Panc1 (cell line): ENCODE results near the gene LRIG3. TPM values are rescaled to one million over a fixed set of nuclear protein-coding genes. Genes with fewer than 3 reads are reported as not detected.
"Not testable (repeated sequence)": the region's sequence is repeated elsewhere in the genome, so short reads cannot be mapped to it uniquely, and the experiment has no call there.

Experiments
- ATAC-seq: fragments of 200-7000 bp; cut with Tn5 transposase; 2 replicates; pipeline ENCODE4 v1.9.1; 2020; ENCODE audit warnings: mild to moderate bottlenecking, moderate library complexity
- BruUV-seq: library from RNA; stranded (reverse); fragments of 400-500 nt; replicated peaks from 2 replicates; lab custom pipeline; 2021; lab: Mats Ljungman, UMichigan
- CTCF ChIA-PET: fragments of 300-600 bp; sonication (Branson Sonifier 250); formaldehyde crosslinking; loops from one replicate; lab custom pipeline; 2022; ENCODE audit warnings: antibody characterized with exemption; lab: Charles Lee
- POLR2A ChIA-PET: fragments of 300-600 bp; sonication (Branson Sonifier 250); formaldehyde crosslinking; loops from one replicate; lab custom pipeline; 2022; ENCODE audit warnings: antibody characterized with exemption; lab: Charles Lee
- DNase-seq: peaks from one replicate; pipeline ENCODE4 v3.0.0-alpha.2; 2010; ENCODE audit warnings: low read depth, low spot score
- H3K27ac ChIP-seq: 2 replicates; pipeline ENCODE4 v1.5.1; 2011; ENCODE audit warnings: mild to moderate bottlenecking, low read length, inconsistent platforms
- H3K27me3 ChIP-seq: fragments of 200-500 bp; sonication (Bioruptor generic); 2 replicates; pipeline ENCODE4 v1.6.0; 2014; ENCODE audit warnings: low read length, inconsistent platforms; ENCODE audit not compliant: control insufficient read depth, insufficient read depth
- H3K36me3 ChIP-seq: fragments of 200-500 bp; sonication (Bioruptor generic); 2 replicates; pipeline ENCODE4 v1.5.1; 2014; ENCODE audit warnings: inconsistent platforms, mild to moderate bottlenecking, low read length, moderate library complexity; ENCODE audit not compliant: control insufficient read depth, insufficient read depth
- H3K4me1 ChIP-seq: 2 replicates; pipeline ENCODE4 v1.5.1; 2011; ENCODE audit warnings: inconsistent platforms, mild to moderate bottlenecking, low read length, moderate library complexity; ENCODE audit not compliant: control insufficient read depth, insufficient read depth
- H3K4me3 ChIP-seq, 2 experiments: 2 replicates each; pipeline ENCODE4 v1.5.1; 2011 to 2012; ENCODE audit warnings: low read depth in 2 of 2, low read length in 2 of 2, mild to moderate bottlenecking in 2 of 2, inconsistent platforms in 1 of 2, moderate library complexity in 1 of 2
- H3K9me3 ChIP-seq: fragments of 200-500 bp; sonication (Bioruptor generic); 2 replicates; pipeline ENCODE4 v1.5.1; 2014; ENCODE audit warnings: low read depth, mild to moderate bottlenecking, inconsistent platforms, low read length, moderate library complexity; ENCODE audit not compliant: control insufficient read depth, insufficient read depth
- POLR2AphosphoS5 ChIP-seq: IDR thresholded peaks from 2 replicates; pipeline ENCODE4 v1.6.1; 2012; ENCODE audit warnings: mild to moderate bottlenecking, low read depth, low read length, moderate library complexity
- REST ChIP-seq, 2 experiments: IDR thresholded peaks; 2 replicates each; pipeline ENCODE4 v1.6.1; 2011 to 2012; ENCODE audit warnings: low read depth in 2 of 2, control low read depth in 1 of 2, low read length in 1 of 2, mild to moderate bottlenecking in 1 of 2, moderate library complexity in 1 of 2; ENCODE audit not compliant: insufficient read depth in 1 of 2
- SIN3A ChIP-seq: IDR thresholded peaks from 2 replicates; pipeline ENCODE4 v1.6.1; 2012; ENCODE audit warnings: low read depth, mild to moderate bottlenecking, low read length, moderate library complexity, borderline replicate concordance; ENCODE audit not compliant: insufficient read depth
- TCF7L2 ChIP-seq: IDR thresholded peaks from 2 replicates; pipeline ENCODE4 v1.6.1; 2011; ENCODE audit warnings: mild to moderate bottlenecking, low read depth, low read length, inconsistent platforms
- in situ Hi-C: cut with HindIII; loops from 2 replicates; pipeline ENCODE4 v1.10.0; 2016; ENCODE audit warnings: low sequenced_read_pairs, low pct_unique_long_range_greater_than_20kb
- intact Hi-C: fragments of 100-400 bp; cut with micrococcal nuclease; formaldehyde crosslinking; loops from one replicate; pipeline ENCODE4 v1.10.0; 2022; ENCODE audit not compliant: unreplicated experiment
- total RNA-seq: library from RNA; stranded (reverse); gene quantifications from one replicate; pipeline ENCODE4 v1.2.1, GENCODE V29; 2021; ENCODE audit not compliant: unreplicated experiment
- TF ChIP-seq, protein P1 (sequence below): fragments of 450-650 bp; IDR thresholded peaks from 2 replicates; pipeline ENCODE4 v1.5.1; 2017; ENCODE audit warnings: mild to moderate bottlenecking

LRIG3 gene
- total RNA-seq, 1 experiment from 2014 or later = 12.1 TPM

GRCh38 chr12:58905422-58905821, 14.9 kb downstream of the LRIG3 start:
- CTCF ChIA-PET = no interaction called here
- no peaks in the 10 kb centered on the region; the same call in 1 of the 2 replicates for H3K36me3 ChIP-seq
- in situ Hi-C loops (no loop called here), intact Hi-C loops (no loop called here)
- ATAC-seq = no peak
- H3K27me3 ChIP-seq = no peaks in the 10 kb centered on the region
- H3K9me3 ChIP-seq = no peaks in the 10 kb centered on the region
- H3K4me3 ChIP-seq = no peak overlapping the region
- no peak for DNase-seq
- no peaks in the 10 kb centered on the region for H3K4me1 ChIP-seq
- TF ChIP-seq TCF7L2 = no peak
- no peak for TF ChIP-seq POLR2AphosphoS5
- TF ChIP-seq REST (IDR thresholded peaks at IDR 0.05; ENCODE audit: insufficient read depth in 1 of 2, low read depth in 2 of 2, low read length in 1 of 2) = no peak
- TF ChIP-seq, protein P1, sequence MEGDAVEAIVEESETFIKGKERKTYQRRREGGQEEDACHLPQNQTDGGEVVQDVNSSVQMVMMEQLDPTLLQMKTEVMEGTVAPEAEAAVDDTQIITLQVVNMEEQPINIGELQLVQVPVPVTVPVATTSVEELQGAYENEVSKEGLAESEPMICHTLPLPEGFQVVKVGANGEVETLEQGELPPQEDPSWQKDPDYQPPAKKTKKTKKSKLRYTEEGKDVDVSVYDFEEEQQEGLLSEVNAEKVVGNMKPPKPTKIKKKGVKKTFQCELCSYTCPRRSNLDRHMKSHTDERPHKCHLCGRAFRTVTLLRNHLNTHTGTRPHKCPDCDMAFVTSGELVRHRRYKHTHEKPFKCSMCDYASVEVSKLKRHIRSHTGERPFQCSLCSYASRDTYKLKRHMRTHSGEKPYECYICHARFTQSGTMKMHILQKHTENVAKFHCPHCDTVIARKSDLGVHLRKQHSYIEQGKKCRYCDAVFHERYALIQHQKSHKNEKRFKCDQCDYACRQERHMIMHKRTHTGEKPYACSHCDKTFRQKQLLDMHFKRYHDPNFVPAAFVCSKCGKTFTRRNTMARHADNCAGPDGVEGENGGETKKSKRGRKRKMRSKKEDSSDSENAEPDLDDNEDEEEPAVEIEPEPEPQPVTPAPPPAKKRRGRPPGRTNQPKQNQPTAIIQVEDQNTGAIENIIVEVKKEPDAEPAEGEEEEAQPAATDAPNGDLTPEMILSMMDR = no peak
- TF ChIP-seq SIN3A = no peak
- no peak overlapping the region for H3K27ac ChIP-seq
- POLR2A ChIA-PET = no interaction called here
- BruUV-seq = no TSS peak

GRCh38 chr12:58902726-58903125, 17.6 kb downstream of the LRIG3 start:
- POLR2A ChIA-PET, H3K27me3 ChIP-seq, BruUV-seq, intact Hi-C loops, H3K27ac ChIP-seq, ATAC-seq, DNase-seq, CTCF ChIA-PET, in situ Hi-C loops, H3K4me1 ChIP-seq, H3K36me3 ChIP-seq, H3K9me3 ChIP-seq, H3K4me3 ChIP-seq: not testable (repeated sequence)

DNA sequence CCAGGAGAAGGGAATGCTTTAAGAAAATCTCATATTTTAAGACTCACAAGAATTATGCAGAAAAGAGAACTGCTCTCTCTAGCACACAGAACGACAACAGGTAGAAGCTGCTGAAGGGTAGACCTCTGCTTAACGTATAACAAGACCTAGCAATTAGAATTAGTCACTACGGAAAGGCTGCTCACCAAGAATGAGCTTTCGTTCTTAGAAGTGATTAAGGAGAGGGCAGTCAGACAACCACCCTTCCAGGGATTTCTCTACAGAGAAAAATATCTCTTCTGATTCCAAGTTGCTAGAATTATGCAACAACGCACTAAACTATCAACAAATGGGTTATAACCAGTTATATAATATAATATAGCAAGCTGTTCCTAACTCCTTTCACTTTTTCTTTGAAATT, 18.6 kb downstream of the LRIG3 start:
- no peak overlapping the region for H3K27ac ChIP-seq
- in situ Hi-C loops (no loop called here), intact Hi-C loops (no loop called here)
- ChIA-PET POLR2A (no interaction called here), CTCF (no interaction called here)
- H3K36me3 ChIP-seq = no peaks in the 10 kb centered on the region; the same call in 1 of the 2 replicates
- H3K9me3 ChIP-seq = no peaks in the 10 kb centered on the region
- ATAC-seq (no peak), DNase-seq (no peak)
- TF ChIP-seq TCF7L2 (no peak), SIN3A (no peak), REST (IDR thresholded peaks at IDR 0.05; ENCODE audit: insufficient read depth in 1 of 2, low read depth in 2 of 2, low read length in 1 of 2) (no peak), POLR2AphosphoS5 (no peak)
- TF ChIP-seq, protein P1 = no peak
- BruUV-seq = no TSS peak
- H3K27me3 ChIP-seq = no peaks in the 10 kb centered on the region
- no peak overlapping the region for H3K4me3 ChIP-seq
- no peaks in the 10 kb centered on the region for H3K4me1 ChIP-seq
